ENCODE data around the gene PPP2R5B. TPM values are rescaled to one million over a fixed set of nuclear protein-coding genes. Genes with fewer than 3 reads are reported as not detected.

PPP2R5B gene
- total RNA-seq, 1 donor from 2014 or later: 16.9 TPM

DNA sequence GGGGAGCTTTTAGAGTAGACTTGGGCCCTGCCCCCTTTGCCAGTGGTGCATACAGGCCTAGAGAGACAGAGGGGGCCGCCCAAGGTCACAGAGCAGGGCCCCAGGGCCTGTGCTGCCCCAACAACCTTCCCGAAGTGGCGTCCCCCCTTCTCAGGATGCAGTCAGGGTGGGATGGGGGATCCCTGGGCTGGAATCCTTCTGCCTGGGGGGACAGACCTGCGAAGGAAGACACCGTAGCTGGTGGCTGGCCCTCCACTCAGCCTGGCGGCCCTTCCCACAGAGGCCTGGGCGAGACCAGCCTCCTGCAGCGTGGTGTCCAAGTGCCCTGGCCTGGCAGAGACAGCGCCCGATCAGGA is 31.7 kb upstream of the PPP2R5B start:
- Histone ChIP-seq H3K27me3 (no peaks in the 10 kb centered on the region), H3K36me3 (peaks cover 0 to 10% of the 10 kb centered on the region in 2 donors), H3K9me3 (no peaks in the 10 kb centered on the region), H3K27ac (no peak overlapping the region), H3K4me1 (peaks cover 6% of the 10 kb centered on the region), H3K4me3 (no peak overlapping the region)
- intact Hi-C loops (cut with DNase I): no loop called here
- TF ChIP-seq POLR2AphosphoS5 (IDR thresholded peaks at IDR 0.05; ENCODE audit: insufficient read depth in 1 of 2, low read depth in 1 of 2): no peak
- no peak for DNase-seq (ENCODE audit: extremely low spot score in 2 of 2)

- intact Hi-C loops (cut with DNase I): no loop called here
- no peaks in the 10 kb centered on the region for H3K9me3 ChIP-seq
- no peak overlapping the region for H3K4me3 ChIP-seq
- peaks cover 0 to 16% of the 10 kb centered on the region in 2 donors for H3K36me3 ChIP-seq
- TF ChIP-seq CTCF (IDR thresholded peaks at IDR 0.05) (no peak), POLR2A (IDR thresholded peaks at IDR 0.05) (no peak), POLR2AphosphoS5 (IDR thresholded peaks at IDR 0.05; ENCODE audit: insufficient read depth in 1 of 2, low read depth in 1 of 2) (no peak)
- no peak for DNase-seq (ENCODE audit: extremely low spot score in 2 of 2)
- no peaks in the 10 kb centered on the region for H3K4me1 ChIP-seq
- no peak overlapping the region for H3K27ac ChIP-seq
- H3K27me3 ChIP-seq: no peaks in the 10 kb centered on the region
These were observed 31.1 kb upstream of the PPP2R5B start for GRCh38 chr11:64893194-64894069.

DNA sequence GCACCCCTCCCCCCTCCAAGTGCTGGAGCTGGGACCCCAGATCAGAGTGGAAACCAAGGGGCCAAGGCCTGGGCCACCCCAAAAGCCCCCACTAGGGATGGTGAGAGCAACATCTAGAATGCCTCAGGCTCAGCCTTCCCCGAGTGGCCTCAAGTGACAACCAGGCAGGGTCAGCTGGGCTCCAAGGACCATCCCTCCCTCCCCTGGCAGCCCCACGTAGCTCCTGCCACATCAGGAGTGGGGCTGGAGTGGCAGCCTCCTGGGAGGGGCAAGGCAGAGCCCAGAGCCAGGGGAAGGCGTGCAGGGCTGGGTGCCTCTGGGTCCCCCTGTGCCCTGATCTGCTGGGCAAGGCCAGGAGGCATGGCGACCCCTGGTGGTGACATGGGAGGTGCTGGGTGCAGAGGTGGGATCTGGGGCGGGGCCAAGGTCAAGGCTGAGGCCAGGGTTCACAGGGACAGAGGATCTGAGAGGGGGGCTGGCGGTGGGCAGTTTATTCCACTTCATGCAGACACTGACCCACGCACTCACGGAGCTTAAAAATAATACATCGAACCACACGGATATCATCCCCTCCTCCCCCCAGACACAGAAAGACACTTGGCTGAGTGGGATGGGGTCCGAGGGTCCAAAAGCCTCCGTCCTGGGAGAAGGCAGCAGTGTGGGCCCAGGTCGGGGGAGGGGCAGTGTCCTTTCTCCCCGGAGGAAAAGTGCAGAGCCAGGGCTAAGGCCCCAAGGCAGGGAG is 30.2 kb upstream of the PPP2R5B start:
- Histone ChIP-seq H3K36me3 (peaks cover 0 to 20% of the 10 kb centered on the region in 2 donors), H3K4me3 (no peak overlapping the region), H3K27ac (no peak overlapping the region), H3K27me3 (no peaks in the 10 kb centered on the region), H3K9me3 (no peaks in the 10 kb centered on the region), H3K4me1 (no peaks in the 10 kb centered on the region)
- DNase-seq (ENCODE audit: extremely low spot score in 2 of 2): no peak
- intact Hi-C loops (cut with DNase I): no loop called here
- peak in 1 of 2 donors; percentile 11 for TF ChIP-seq POLR2AphosphoS5 (IDR thresholded peaks at IDR 0.05; ENCODE audit: insufficient read depth in 1 of 2, low read depth in 1 of 2)
- TF ChIP-seq CTCF (IDR thresholded peaks at IDR 0.05): peak; percentile 75 to 89 (median 87)
- TF ChIP-seq POLR2A (IDR thresholded peaks at IDR 0.05): no peak

- intact Hi-C loops (cut with DNase I): no loop called here
- Histone ChIP-seq H3K4me1 (no peaks in the 10 kb centered on the region), H3K27me3 (no peaks in the 10 kb centered on the region), H3K4me3 (no peak overlapping the region), H3K27ac (no peak overlapping the region), H3K36me3 (peaks cover 0 to 24% of the 10 kb centered on the region in 2 donors), H3K9me3 (no peaks in the 10 kb centered on the region)
- DNase-seq (ENCODE audit: extremely low spot score in 2 of 2): no peak
- TF ChIP-seq POLR2AphosphoS5 (IDR thresholded peaks at IDR 0.05; ENCODE audit: insufficient read depth in 1 of 2, low read depth in 1 of 2) (no peak), POLR2A (IDR thresholded peaks at IDR 0.05) (no peak), CTCF (IDR thresholded peaks at IDR 0.05) (no peak)
These were observed 29.6 kb upstream of the PPP2R5B start for GRCh38 chr11:64894812-64895452.

GRCh38 chr11:64896448-64897022 is 28.0 kb upstream of the PPP2R5B start:
- Histone ChIP-seq H3K36me3 (peaks cover 0 to 36% of the 10 kb centered on the region in 2 donors), H3K4me3 (no peak overlapping the region), H3K4me1 (no peaks in the 10 kb centered on the region), H3K27ac (no peak overlapping the region), H3K27me3 (no peaks in the 10 kb centered on the region), H3K9me3 (no peaks in the 10 kb centered on the region)
- intact Hi-C loops (cut with DNase I): no loop called here
- no peak for DNase-seq (ENCODE audit: extremely low spot score in 2 of 2)
- no peak for TF ChIP-seq POLR2A (IDR thresholded peaks at IDR 0.05)
- no peak for TF ChIP-seq POLR2AphosphoS5 (IDR thresholded peaks at IDR 0.05; ENCODE audit: insufficient read depth in 1 of 2, low read depth in 1 of 2)
- no peak for TF ChIP-seq CTCF (IDR thresholded peaks at IDR 0.05)
